Endodermal cell (in vitro differentiated cells): ENCODE measurements around the gene PRKX. TPM values are rescaled to one million over a fixed set of nuclear protein-coding genes. Genes with fewer than 3 reads are reported as not detected.
"Not testable (repeated sequence)": the region's sequence is repeated elsewhere in the genome, so short reads cannot be mapped to it uniquely, and the experiment has no call there.

Experiments used
- DNase-seq: peaks from one replicate; pipeline ENCODE4 v3.0.0-alpha.2; 2017
- H3K27ac ChIP-seq: 2 replicates; pipeline ENCODE4 v1.5.1; 2013; ENCODE audit warnings: mild to moderate bottlenecking, low read depth, low read length, moderate library complexity
- H3K27me3 ChIP-seq: 2 replicates; pipeline ENCODE4 v1.6.1; 2013; ENCODE audit warnings: mild to moderate bottlenecking, low read length, moderate library complexity; ENCODE audit not compliant: insufficient read depth, control insufficient read depth, poor library complexity, severe bottlenecking
- H3K36me3 ChIP-seq: 2 replicates; pipeline ENCODE4 v1.7.0; 2013; ENCODE audit warnings: mild to moderate bottlenecking, low read length, moderate library complexity; ENCODE audit not compliant: control insufficient read depth, insufficient read depth
- H3K4me1 ChIP-seq: one replicate; pipeline ENCODE4 v1.7.0; 2013; ENCODE audit warnings: low read length; ENCODE audit not compliant: control insufficient read depth, insufficient read depth
- H3K4me3 ChIP-seq: 2 replicates; pipeline ENCODE4 v1.5.1; 2013; ENCODE audit warnings: mild to moderate bottlenecking, low read length, moderate library complexity
- H3K9ac ChIP-seq: 2 replicates; pipeline ENCODE4 v1.6.1; 2013; ENCODE audit warnings: mild to moderate bottlenecking, low read length, moderate library complexity; ENCODE audit not compliant: poor library complexity, severe bottlenecking; ENCODE audit errors: extremely low read depth
- H3K9me3 ChIP-seq: 2 replicates; pipeline ENCODE4 v1.6.1; 2013; ENCODE audit warnings: mild to moderate bottlenecking, low read length, moderate library complexity; ENCODE audit not compliant: control insufficient read depth
- H3K27ac Mint-ChIP-seq: 2 replicates; pipeline ENCODE4 v1.8.0; 2020; ENCODE audit warnings: mixed read lengths
- H3K27me3 Mint-ChIP-seq: 2 replicates; pipeline ENCODE4 v1.8.0; 2021; ENCODE audit warnings: mild to moderate bottlenecking, mixed read lengths; ENCODE audit not compliant: insufficient read depth
- H3K36me3 Mint-ChIP-seq: 2 replicates; pipeline ENCODE4 v1.8.0; 2020; ENCODE audit warnings: low read depth, mixed read lengths
- H3K4me1 Mint-ChIP-seq: 2 replicates; pipeline ENCODE4 v1.8.0; 2020; ENCODE audit warnings: mixed read lengths
- H3K4me3 Mint-ChIP-seq: 2 replicates; pipeline ENCODE4 v1.8.0; 2020; ENCODE audit warnings: mild to moderate bottlenecking, moderate library complexity, mixed read lengths
- H3K9me3 Mint-ChIP-seq: 2 replicates; pipeline ENCODE4 v1.8.0; 2020; ENCODE audit warnings: mild to moderate bottlenecking, mixed read lengths
- WGBS, 2 experiments: methylation state at CpG; one replicate each; pipeline versions ENCODE4 v1.1.5 to v1.1.7; 2013; ENCODE audit warnings: missing lambda C conversion rate in 2 of 2, mixed read lengths in 1 of 2; ENCODE audit not compliant: insufficient coverage in 1 of 2, insufficient read length in 1 of 2; 5-methylcytosine and 5-hydroxymethylcytosine counted together
- total RNA-seq, 2 donors: library from RNA; stranded (reverse); fragmentation: NEBNext Ultra II Directional in 1 of 2; extraction: Animal tissue kit (Norgen Biotek cat#: 25700) in 1 of 2; gene quantifications; 2 replicates in 1 of 2; 3 replicates in 1 of 2; pipeline ENCODE4 v1.2.1, GENCODE V29; 2021
- TF ChIP-seq, protein P1 (sequence below): fragments of 200-600 bp; sonication (generic); conservative IDR thresholded peaks from 2 replicates; pipeline ENCODE4 v1.5.0; 2021; ENCODE audit warnings: antibody characterized with exemption, mild to moderate bottlenecking

Gene PRKX
- total RNA-seq, 2 donors from 2014 or later, result 24.7 to 73.7 TPM

GRCh38 chrX:3576886-3577501 lies 136.5 kb downstream of the PRKX start:
- H3K4me3 Mint-ChIP-seq, result no peak overlapping the region
- no peak overlapping the region for H3K27ac Mint-ChIP-seq
- WGBS, 2 experiments, result 84 to 91% methylated on average over 4 to 9 of the region's 11 CpGs
- Histone ChIP-seq H3K4me3 (no peak overlapping the region), H3K9me3 (no peaks in the 10 kb centered on the region), H3K36me3 (no peaks in the 10 kb centered on the region), H3K27me3 (no peaks in the 10 kb centered on the region), H3K27ac (no peak overlapping the region), H3K4me1 (no peaks in the 10 kb centered on the region), H3K9ac (no peak overlapping the region)
- H3K4me1 Mint-ChIP-seq, result no peaks in the 10 kb centered on the region
- peaks cover 5% of the 10 kb centered on the region for H3K27me3 Mint-ChIP-seq
- no peak for DNase-seq
- H3K36me3 Mint-ChIP-seq, result no peaks in the 10 kb centered on the region
- H3K9me3 Mint-ChIP-seq, result peaks cover 2% of the 10 kb centered on the region
- TF ChIP-seq, protein P1, sequence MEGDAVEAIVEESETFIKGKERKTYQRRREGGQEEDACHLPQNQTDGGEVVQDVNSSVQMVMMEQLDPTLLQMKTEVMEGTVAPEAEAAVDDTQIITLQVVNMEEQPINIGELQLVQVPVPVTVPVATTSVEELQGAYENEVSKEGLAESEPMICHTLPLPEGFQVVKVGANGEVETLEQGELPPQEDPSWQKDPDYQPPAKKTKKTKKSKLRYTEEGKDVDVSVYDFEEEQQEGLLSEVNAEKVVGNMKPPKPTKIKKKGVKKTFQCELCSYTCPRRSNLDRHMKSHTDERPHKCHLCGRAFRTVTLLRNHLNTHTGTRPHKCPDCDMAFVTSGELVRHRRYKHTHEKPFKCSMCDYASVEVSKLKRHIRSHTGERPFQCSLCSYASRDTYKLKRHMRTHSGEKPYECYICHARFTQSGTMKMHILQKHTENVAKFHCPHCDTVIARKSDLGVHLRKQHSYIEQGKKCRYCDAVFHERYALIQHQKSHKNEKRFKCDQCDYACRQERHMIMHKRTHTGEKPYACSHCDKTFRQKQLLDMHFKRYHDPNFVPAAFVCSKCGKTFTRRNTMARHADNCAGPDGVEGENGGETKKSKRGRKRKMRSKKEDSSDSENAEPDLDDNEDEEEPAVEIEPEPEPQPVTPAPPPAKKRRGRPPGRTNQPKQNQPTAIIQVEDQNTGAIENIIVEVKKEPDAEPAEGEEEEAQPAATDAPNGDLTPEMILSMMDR, result no peak

DNA sequence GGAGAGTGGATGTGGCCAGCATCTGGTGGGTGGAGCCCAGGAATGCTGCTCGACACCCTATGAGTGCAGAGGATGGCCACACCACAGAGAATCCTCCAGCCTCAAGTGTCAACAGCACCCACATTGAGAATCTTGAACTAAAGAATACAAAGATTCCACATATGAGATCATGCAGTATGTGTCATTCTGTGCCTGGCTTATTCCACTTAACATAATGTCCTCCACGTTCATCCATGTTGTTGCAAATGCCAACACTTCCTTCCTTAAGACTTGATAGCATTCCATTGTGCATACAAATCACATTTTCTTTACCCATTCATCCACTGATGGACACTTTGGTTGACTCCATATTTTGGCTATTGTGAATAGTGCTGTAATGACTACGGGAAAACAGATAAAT lies 145.8 kb downstream of the PRKX start:
- no peak overlapping the region for H3K9ac ChIP-seq
- no peak overlapping the region for H3K4me3 Mint-ChIP-seq

GRCh38 chrX:3563451-3563850 lies 150.0 kb downstream of the PRKX start:
- peaks cover 8% of the 10 kb centered on the region for H3K36me3 Mint-ChIP-seq
- no peak overlapping the region for H3K4me3 Mint-ChIP-seq
- H3K27me3 Mint-ChIP-seq, result no peaks in the 10 kb centered on the region

More for the DNA sequence above, 145.8 kb downstream of the PRKX start:
- H3K27ac ChIP-seq, result no peak overlapping the region
- Mint-ChIP-seq H3K9me3 (peaks cover 4% of the 10 kb centered on the region), H3K27ac (no peak overlapping the region), H3K4me1 (no peaks in the 10 kb centered on the region), H3K36me3 (no peaks in the 10 kb centered on the region), H3K27me3 (no peaks in the 10 kb centered on the region)
- no peaks in the 10 kb centered on the region for H3K36me3 ChIP-seq
- 74 to 92% methylated on average over 1 to 2 of the region's 3 CpGs for WGBS, 2 experiments
- H3K9me3 ChIP-seq, result no peaks in the 10 kb centered on the region
- H3K4me3 ChIP-seq, result no peak overlapping the region
- no peak for DNase-seq
- H3K4me1 ChIP-seq, result no peaks in the 10 kb centered on the region
- TF ChIP-seq, protein P1, result no peak
- no peaks in the 10 kb centered on the region for H3K27me3 ChIP-seq

DNA sequence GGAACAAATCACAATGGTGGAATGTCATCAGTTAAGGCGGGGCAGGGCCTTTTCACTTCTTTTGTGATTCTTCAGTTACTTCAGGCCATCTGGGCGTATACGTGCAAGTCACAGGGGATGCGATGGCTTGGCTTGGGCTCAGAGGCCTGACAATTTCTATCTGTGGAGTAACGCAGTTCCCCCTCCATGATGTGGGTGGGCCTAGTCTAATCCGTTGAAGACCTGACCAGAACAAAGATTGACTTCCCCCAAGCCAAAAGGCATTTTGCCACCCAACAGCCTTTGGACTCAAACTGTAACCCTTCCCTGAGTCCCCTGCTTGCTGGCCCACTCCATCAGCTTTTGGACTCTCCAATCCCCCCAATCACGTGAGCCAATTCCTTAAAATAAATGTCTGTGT lies 153.4 kb downstream of the PRKX start:
- not testable (repeated sequence) for H3K27me3 ChIP-seq, H3K4me3 ChIP-seq, H3K27ac Mint-ChIP-seq, H3K4me1 Mint-ChIP-seq, H3K9ac ChIP-seq, H3K27me3 Mint-ChIP-seq, H3K27ac ChIP-seq, DNase-seq, H3K9me3 ChIP-seq, H3K4me1 ChIP-seq, H3K36me3 ChIP-seq, H3K4me3 Mint-ChIP-seq
- peaks cover 45% of the 10 kb centered on the region for H3K9me3 Mint-ChIP-seq
- 96% methylated on average over 6 of the region's 7 CpGs; no CpG with 5 or more reads in 1 of the 2 experiments for WGBS, 2 experiments
- H3K36me3 Mint-ChIP-seq, result peaks cover 13% of the 10 kb centered on the region

More at GRCh38 chrX:3563451-3563850, 150.0 kb downstream of the PRKX start:
- Histone ChIP-seq H3K36me3 (no peaks in the 10 kb centered on the region), H3K4me3 (no peak overlapping the region), H3K9me3 (no peaks in the 10 kb centered on the region), H3K27me3 (no peaks in the 10 kb centered on the region), H3K27ac (no peak overlapping the region), H3K9ac (no peak overlapping the region), H3K4me1 (no peaks in the 10 kb centered on the region)
- TF ChIP-seq, protein P1, result no peak
- Mint-ChIP-seq H3K27ac (no peak overlapping the region), H3K4me1 (no peaks in the 10 kb centered on the region), H3K9me3 (peaks cover 30% of the 10 kb centered on the region)
- 95% methylated on average over 4 of the region's 4 CpGs; no CpG with 5 or more reads in 1 of the 2 experiments for WGBS, 2 experiments
- DNase-seq, result no peak
